A673 (cell line): ENCODE data around the gene DLG2. TPM values are rescaled to one million over a fixed set of nuclear protein-coding genes. Genes with fewer than 3 reads are reported as not detected.

Experiments used
- BruUV-seq: library from RNA; stranded (reverse); fragments of 400-500 nt; replicated peaks from 2 replicates; lab custom pipeline; 2021; lab: Mats Ljungman, UMichigan
- CTCF ChIA-PET: fragments of 300-600 bp; sonication (Branson Sonifier 250); formaldehyde crosslinking; loops from one replicate; lab custom pipeline; 2022; ENCODE audit warnings: antibody characterized with exemption; lab: Charles Lee
- POLR2A ChIA-PET: fragments of 300-600 bp; sonication (Branson Sonifier 250); formaldehyde crosslinking; loops from one replicate; lab custom pipeline; 2022; ENCODE audit warnings: antibody characterized with exemption; ENCODE audit not compliant: low non-redundant PET; lab: Charles Lee
- DNase-seq: peaks from one replicate; pipeline ENCODE4 v3.0.0-alpha.2; 2015; ENCODE audit warnings: low spot score
- H3K27ac ChIP-seq: fragments of 200-600 bp; sonication (generic); 2 replicates; pipeline ENCODE4 v1.5.1; 2016; ENCODE audit warnings: mixed run types, low read depth, mild to moderate bottlenecking, mixed read lengths, antibody characterized with exemption, low read length; ENCODE audit not compliant: poor library complexity, severe bottlenecking
- H3K27me3 ChIP-seq: fragments of 200-600 bp; sonication (generic); replicated peaks from 2 replicates; pipeline ENCODE4 v1.6.1; 2017; ENCODE audit warnings: mixed run types, low read depth, mild to moderate bottlenecking, mixed read lengths, antibody characterized with exemption, low read length; ENCODE audit not compliant: insufficient read depth, poor library complexity
- H3K36me3 ChIP-seq: fragments of 200-600 bp; sonication (generic); 2 replicates; pipeline ENCODE4 v1.6.1; 2016; ENCODE audit warnings: mixed run types, mild to moderate bottlenecking, mixed read lengths, antibody characterized with exemption, low read length; ENCODE audit not compliant: insufficient read depth, poor library complexity, severe bottlenecking
- H3K4me1 ChIP-seq: fragments of 200-600 bp; sonication (generic); 2 replicates; pipeline ENCODE4 v1.6.1; 2017; ENCODE audit warnings: mixed run types, mild to moderate bottlenecking, mixed read lengths, antibody characterized with exemption, low read length; ENCODE audit not compliant: insufficient read depth, poor library complexity, severe bottlenecking
- H3K4me3 ChIP-seq: fragments of 200-600 bp; sonication (generic); 2 replicates; pipeline ENCODE4 v1.5.1; 2016; ENCODE audit warnings: low read depth, mixed run types, mild to moderate bottlenecking, mixed read lengths, low read length; ENCODE audit not compliant: poor library complexity, severe bottlenecking
- H3K9me3 ChIP-seq: fragments of 200-600 bp; sonication (generic); 2 replicates; pipeline ENCODE4 v1.6.1; 2016; ENCODE audit warnings: mixed run types, low read depth, mild to moderate bottlenecking, mixed read lengths, antibody characterized with exemption, low read length; ENCODE audit not compliant: poor library complexity, severe bottlenecking
- CTCF ChIP-seq: fragments of 300-800, 200-600 bp; sonication (generic); conservative IDR thresholded peaks from 2 replicates; pipeline ENCODE4 v1.5.1; 2017; ENCODE audit warnings: low read depth, mild to moderate bottlenecking, antibody characterized with exemption, low read length, moderate library complexity, mixed read lengths
- EZH2 ChIP-seq: fragments of 200-600 bp; sonication (generic); IDR thresholded peaks from 2 replicates; pipeline ENCODE4 v1.6.1; 2017; ENCODE audit warnings: borderline replicate concordance, low read depth, mild to moderate bottlenecking, mixed read lengths, antibody characterized with exemption, low read length; ENCODE audit not compliant: poor library complexity, severe bottlenecking
- intact Hi-C: fragments of 100-400 bp; cut with micrococcal nuclease; formaldehyde crosslinking; loops from one replicate; pipeline ENCODE4 v1.10.0; 2022; ENCODE audit not compliant: unreplicated experiment
- total RNA-seq: library from RNA; stranded (reverse); gene quantifications from 2 replicates; pipeline ENCODE4 v1.2.3, GENCODE V29; 2021

DLG2 gene
- total RNA-seq, 1 experiment from 2014 or later, result 277 TPM

DNA sequence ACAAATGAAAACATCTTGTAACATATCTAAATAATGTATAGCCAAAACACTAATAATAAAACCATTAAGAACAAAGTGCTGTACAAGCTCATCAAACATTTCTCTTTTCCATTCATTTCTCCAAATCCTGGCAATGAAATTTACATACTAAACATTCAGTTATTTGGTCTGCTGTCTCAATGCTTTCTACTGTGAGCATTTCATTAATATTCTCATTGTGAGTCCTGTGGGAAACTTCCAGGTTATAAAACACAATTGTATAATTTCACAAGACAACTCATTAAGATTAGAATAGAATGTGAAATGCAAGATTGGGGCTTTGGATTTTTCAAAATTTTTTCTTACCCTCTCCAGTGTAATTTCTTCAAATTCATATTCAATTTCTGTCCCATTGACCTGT is 1464.0 kb downstream of the DLG2 start:
- CTCF ChIA-PET, result no interaction called here
- Histone ChIP-seq H3K9me3 (no peaks in the 10 kb centered on the region), H3K27me3 (no peaks in the 10 kb centered on the region), H3K27ac (no peak overlapping the region), H3K4me3 (no peak overlapping the region), H3K36me3 (no peaks in the 10 kb centered on the region), H3K4me1 (no peaks in the 10 kb centered on the region)
- DNase-seq, result no peak
- BruUV-seq, result no TSS peak
- intact Hi-C loops, result no loop called here
- no peak for TF ChIP-seq CTCF
- TF ChIP-seq EZH2, result no peak
- POLR2A ChIA-PET, result no interaction called here

GRCh38 chr11:84157639-84158038 is 1469.5 kb downstream of the DLG2 start:
- Histone ChIP-seq H3K9me3 (no peaks in the 10 kb centered on the region), H3K27ac (no peak overlapping the region), H3K27me3 (no peaks in the 10 kb centered on the region), H3K36me3 (no peaks in the 10 kb centered on the region), H3K4me1 (peaks cover 9% of the 10 kb centered on the region), H3K4me3 (no peak overlapping the region)
- DNase-seq, result peak; percentile 3
- intact Hi-C loops, result no loop called here
- ChIA-PET POLR2A (no interaction called here), CTCF (no interaction called here)
- no peak for TF ChIP-seq CTCF
- no peak for TF ChIP-seq EZH2
- BruUV-seq, result no TSS peak

GRCh38 chr11:84146826-84147225 is 1480.3 kb downstream of the DLG2 start:
- no peak for DNase-seq
- intact Hi-C loops, result no loop called here

More at GRCh38 chr11:84146826-84147225, 1480.3 kb downstream of the DLG2 start:
- Histone ChIP-seq H3K4me1 (no peaks in the 10 kb centered on the region), H3K27me3 (no peaks in the 10 kb centered on the region), H3K36me3 (no peaks in the 10 kb centered on the region), H3K27ac (no peak overlapping the region), H3K4me3 (no peak overlapping the region), H3K9me3 (no peaks in the 10 kb centered on the region)
- TF ChIP-seq CTCF (peak; percentile 22; the same call in 1 of the 2 replicates), EZH2 (no peak)
- ChIA-PET POLR2A (no interaction called here), CTCF (no interaction called here)
- no TSS peak for BruUV-seq
